ENCODE results near the gene NBPF1.
A peak's percentile ranks its signal among the peaks of the same experiment; 100 is the strongest.
"Not testable (repeated sequence)": the region's sequence is repeated elsewhere in the genome, so short reads cannot be mapped to it uniquely, and the experiment has no call there.

NBPF1 gene

DNA sequence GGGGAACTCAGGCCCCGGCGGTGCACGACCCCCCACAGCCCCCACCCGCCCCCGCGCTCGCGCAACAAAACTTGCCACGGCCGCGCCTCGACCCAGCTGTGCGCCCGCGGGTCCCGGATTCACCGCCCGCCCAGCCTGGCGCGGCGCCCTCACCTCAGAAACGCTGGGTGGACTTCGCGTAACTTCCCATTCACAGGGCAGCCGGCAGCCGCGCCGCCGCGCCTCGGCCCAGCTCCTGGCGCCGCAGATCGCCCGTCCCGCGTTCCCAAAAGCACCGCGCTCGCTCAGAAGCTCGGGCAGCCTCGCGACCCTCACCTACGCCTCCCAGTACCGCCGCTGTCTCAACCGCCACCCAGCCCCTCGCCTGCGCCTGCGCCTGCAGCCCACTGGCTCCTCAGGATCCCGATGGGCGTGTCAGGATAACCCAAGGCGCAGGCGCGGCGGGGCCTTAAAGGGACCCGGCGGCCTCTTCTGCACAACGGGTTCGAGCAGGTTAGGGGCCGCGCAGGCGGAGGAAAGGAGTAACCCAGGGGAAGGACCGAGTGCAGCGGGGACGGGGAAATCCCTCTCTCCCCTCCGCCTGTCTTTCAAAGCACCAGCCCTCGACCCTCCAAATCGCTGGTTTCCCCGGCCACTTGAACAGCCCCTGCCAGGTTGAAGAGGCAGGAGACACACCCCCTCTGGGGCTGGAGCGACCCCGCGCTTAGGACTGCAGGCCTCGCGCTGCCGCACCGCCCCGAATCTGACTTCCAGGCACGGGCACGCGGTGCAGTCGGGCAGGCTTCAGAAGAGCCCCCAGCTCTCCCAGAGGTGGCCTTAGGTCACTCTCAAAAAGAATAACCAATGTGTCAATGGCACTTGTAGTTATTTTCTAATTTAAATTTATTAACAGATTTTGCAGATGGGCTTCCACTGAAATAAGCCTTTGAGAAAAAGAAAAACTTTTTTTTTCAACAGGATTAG lies at the start of gene NBPF1:
Gene NBPF1 (minus strand): TSS at position 380 of the 963 bp plus-strand sequence.
- DNase-seq: peak; percentile 91

DNA sequence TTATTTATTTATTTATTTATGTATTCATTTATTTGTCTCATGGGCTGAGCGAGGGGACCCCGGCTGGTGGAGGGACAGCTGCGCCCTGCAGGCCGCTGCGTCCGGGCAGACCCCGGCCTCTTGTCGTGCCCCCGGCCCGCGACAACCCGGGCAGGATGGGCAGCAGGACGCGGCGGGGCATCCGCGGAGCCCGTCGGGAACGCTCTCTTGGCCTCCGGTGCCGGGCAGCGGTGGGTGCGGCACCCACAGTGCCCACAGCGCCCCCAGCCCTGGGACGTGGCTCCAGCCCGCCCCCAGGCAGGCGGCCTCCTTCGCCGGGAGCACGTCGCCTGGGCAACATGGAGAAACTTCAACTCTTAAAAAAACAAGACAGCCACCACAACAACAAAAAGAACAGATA lies 44.9 kb upstream of the NBPF1 start:
- DNase-seq: not testable (repeated sequence)

DNA sequence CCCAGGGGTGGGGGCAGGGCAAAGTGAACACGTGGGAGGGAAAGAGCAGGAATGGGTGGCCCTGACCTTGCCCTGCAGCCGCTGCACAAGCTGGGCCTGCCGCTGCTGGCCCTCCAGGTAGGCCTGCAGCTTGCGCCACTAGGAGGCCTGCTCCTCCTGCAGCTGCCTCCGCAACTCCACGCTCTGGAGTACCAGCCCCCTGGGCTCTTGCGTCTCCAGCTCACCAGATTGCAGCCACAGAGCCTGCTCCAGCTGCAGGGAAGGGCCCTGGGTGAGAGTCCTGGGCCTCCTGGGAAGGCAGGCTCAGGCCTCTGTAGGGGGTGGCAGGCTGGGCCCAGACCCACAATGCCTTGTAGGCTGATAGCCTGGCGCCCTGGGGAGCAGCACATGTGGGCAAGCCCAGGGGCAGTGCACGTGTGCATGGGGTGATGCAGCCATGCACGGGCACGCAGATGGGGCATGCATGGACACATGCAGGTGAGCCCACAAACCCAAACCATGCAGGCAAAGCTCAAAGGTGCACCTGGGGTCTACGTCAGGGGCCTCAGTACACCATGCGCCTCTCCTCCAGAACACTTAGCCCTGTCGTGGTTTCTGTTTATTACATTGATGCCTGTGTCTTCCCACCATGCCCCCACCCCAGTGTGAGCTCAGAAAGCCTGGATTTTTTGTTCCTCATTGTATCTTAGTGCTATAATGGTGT lies 43.8 kb upstream of the NBPF1 start:
- DNase-seq: not testable (repeated sequence)

DNA sequence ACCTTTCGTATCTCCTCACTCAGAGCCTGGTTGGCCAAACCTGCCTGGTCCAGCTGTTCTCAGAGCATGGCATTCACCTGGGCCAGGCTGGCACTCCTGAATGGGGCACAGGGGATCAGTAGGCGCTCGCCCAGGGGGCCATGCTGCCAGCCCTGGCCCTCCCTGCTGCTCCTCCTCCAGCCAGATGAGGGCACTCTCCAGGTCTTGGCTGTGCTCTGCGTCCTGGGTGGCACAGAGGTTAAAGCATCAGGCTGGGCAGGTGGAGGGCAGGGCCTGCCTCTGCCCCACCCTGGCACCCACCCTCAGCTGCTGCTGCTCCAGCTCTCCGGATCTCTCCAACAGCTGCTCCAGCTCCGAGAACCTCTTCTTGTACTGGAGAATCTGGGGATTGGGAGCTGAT lies 43.2 kb upstream of the NBPF1 start:
- not testable (repeated sequence) for DNase-seq

DNA sequence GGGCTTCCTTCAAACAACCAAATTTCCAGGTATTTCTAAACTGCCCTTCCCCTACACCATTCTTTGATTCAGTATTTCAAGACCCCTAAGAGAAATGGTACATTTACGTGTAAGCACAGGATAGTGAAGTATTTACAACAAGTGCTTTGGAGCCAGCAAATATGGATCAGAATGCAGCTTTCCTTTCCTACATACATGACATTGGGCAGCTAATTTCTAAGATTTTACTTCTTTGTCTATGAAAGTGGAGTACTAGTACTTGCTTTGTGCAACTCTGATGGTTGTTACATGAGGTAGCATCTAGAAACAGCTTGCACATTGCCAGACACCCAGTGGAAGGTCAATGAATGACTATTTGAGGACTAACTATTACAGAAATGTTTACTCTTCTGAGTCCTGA lies 38.2 kb upstream of the NBPF1 start:
- DNase-seq: not testable (repeated sequence)

DNA sequence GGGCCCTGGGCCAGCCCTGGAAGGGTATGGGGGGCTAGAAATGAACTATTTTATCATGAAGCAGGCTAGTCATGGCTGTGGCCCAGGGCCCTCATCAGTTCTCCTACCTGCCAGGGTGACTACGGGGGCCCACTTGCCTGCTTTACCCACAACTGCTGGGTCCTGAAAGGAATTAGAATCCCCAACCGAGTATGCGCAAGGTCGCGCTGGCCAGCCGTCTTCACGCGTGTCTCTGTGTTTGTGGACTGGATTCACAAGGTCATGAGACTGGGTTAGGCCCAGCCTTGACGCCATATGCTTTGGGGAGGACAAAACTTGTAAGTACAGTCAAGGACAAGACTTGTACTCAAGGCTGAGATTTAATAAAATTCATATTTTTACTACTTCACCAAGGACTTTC lies 36.6 kb upstream of the NBPF1 start:
- not testable (repeated sequence) for DNase-seq

DNA sequence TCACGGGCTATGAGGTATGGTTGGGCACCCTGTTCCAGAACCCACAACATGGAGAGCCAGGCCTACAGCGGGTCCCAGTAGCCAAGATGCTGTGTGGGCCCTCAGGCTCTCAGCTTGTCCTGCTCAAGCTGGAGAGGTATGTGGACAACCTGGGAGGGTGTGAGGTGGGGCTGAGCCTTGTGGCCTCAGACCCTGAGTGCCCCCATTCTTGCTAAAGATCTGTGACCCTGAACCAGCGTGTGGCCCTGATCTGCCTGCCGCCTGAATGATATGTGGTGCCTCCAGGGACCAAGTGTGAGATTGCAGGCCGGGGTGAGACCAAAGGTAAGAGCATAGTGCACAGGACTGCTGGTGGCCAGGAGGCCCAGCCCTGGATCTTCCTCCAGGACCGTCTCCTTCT lies 36.0 kb upstream of the NBPF1 start:
- not testable (repeated sequence) for DNase-seq

DNA sequence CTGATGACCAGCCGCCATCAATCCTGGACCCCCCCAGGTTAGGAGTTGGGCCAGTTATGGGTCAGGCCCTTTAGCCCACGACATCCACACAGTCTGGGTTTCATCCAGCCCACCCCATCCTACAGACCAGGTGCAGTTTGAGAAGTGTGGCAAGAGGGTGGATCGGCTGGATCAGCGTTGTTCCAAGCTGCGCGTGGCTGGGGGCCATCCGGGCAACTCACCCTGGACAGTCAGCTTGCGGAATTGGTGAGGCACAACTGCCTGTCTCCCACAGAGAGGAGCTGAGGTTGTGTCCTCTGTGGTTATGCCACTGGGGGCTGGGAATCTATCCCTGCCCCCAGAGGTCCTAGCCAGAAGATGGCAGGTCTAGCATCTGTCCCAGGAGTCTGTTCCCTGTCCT lies 35.4 kb upstream of the NBPF1 start:
- DNase-seq: not testable (repeated sequence)

DNA sequence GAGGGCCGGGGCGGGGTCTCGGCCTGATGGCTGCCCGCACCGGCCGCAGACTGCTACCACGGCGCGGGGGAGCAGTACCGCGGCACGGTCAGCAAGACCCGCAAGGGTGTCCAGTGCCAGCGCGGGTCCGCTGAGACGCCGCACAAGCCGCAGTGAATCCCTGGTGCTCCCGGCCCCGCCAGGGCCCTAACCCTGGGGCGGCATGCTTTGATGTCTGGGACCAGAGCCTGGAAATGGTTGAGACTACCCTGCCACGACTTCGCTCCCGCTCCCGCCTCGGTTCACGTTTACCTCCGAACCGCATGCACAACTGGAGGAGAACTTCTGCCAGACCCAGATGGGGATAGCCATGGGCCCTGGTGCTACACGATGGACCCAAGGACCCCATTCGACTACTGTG lies 34.9 kb upstream of the NBPF1 start:
- not testable (repeated sequence) for DNase-seq

DNA sequence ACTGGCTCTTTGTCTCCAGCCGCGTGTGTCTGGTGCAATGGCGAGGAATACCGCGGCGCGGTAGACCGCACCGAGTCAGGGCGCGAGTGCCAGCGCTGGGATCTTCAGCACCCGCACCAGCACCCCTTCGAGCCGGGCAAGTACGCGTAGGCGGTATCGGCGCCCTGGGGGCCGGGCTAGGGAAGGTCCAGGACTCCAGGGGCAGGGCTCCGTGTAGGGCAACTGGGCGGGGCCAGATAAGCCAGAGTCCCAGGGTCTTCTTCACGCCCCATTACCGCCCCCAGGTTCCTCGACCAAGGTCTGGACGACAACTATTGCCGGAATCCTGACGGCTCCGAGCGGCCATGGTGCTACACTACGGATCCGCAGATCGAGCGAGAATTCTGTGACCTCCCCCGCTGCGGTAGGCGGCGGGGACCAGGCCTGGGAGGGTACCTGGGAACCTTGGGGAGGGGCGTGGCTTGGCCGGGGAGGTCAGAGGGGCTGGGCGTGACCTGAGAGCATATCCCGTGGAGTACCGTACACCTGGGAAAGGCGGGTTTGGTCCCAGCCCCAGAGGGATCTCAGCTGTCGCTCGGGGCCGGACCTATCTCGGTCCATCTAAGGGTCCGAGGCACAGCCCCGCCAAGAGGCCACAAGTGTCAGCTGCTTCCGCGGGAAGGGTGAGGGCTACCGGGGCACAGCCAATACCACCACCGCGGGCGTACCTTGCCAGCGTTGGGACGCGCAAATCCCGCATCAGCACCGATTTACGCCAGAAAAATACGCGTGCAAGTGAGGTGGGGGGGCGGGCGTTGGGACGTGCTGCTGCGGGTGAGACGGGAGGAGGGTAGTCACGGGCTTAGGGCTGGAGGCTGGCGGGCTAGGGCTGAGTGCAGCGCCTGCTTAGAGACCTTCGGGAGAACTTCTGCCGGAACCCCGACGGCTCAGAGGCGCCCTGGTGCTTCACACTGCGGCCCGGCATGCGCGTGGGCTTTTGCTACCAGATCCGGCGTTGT lies 34.1 kb upstream of the NBPF1 start:
- DNase-seq: not testable (repeated sequence)

DNA sequence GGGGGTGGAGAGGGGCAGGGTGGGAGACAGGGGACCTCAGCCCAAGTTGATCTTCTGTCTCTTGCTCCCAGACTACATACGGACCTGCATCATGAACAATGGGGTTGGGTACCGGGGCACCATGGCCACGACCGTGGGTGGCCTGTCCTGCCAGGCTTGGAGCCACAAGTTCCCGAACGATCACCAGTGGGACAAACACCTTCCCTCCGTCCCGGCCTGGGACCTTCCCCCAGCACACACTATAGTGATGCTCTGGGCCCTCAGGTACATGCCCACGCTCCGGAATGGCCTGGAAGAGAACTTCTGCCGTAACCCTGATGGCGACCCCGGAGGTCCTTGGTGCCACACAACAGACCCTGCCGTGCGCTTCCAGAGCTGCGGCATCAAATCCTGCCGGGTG lies 33.4 kb upstream of the NBPF1 start:
- not testable (repeated sequence) for DNase-seq

DNA sequence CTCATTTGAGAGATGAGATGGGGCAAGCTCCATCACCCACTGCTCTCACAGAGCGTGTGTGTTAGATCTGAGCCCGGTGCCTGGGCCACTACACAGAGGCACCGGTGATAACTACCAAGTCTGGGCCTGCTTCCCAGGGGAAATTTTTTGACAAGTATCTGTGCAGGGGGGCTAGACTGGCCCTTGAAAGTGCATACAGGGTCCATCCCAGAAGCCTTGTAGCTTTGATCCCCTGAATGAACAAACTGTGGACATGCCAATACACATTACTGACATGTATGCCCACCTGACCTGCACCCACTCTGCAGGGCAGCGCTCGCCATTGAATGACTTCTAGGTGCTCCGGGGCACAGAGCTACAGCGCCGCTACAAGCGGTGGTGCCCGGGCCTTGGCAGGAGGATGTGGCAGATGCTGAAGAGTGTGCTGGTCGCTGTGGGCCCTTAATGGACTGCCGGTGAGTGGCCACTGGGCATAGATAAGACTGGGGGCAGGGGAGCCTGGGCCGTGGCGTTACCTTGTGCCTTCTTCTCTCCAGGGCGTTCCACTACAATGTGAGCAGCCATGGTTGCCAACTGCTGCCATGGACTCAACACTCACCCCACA lies 32.8 kb upstream of the NBPF1 start:
- not testable (repeated sequence) for DNase-seq

DNA sequence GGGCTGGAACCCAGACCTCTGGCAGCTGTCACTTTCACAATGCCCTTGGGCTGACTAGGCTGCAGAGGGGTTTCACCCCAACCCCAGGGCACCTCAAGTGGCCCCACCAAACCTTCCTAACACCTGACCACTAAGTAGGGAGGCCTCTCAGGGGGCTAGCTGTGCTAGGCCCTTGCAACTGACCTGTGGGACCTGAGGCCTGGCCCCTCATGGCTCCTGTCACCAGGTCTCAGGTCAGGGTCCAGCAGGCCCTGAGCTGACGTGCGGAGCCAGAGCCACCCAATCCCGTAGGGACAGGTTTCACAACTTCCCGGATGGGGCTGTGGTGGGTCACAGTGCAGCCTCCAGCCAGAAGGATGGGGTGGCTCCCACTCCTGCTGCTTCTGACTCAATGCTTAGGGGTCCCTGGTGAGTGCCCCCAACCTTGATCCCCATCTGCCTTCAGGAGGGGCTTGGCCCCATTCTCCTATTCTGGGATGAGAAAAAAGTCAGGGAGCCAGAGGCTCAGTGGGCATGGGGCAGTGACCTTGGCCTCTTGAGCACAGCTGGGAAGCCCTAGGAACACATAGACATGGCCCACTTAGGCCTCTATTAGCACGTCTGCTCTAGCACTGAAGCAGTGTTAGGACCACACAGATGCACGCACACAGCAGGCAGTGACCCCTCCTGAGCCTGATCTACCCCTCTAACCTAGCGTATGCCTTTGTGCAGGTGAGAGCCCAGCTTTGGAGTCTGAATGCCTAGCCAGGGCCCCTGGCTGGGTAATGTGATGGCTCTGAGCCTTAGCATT lies 32.1 kb upstream of the NBPF1 start:
- not testable (repeated sequence) for DNase-seq

DNA sequence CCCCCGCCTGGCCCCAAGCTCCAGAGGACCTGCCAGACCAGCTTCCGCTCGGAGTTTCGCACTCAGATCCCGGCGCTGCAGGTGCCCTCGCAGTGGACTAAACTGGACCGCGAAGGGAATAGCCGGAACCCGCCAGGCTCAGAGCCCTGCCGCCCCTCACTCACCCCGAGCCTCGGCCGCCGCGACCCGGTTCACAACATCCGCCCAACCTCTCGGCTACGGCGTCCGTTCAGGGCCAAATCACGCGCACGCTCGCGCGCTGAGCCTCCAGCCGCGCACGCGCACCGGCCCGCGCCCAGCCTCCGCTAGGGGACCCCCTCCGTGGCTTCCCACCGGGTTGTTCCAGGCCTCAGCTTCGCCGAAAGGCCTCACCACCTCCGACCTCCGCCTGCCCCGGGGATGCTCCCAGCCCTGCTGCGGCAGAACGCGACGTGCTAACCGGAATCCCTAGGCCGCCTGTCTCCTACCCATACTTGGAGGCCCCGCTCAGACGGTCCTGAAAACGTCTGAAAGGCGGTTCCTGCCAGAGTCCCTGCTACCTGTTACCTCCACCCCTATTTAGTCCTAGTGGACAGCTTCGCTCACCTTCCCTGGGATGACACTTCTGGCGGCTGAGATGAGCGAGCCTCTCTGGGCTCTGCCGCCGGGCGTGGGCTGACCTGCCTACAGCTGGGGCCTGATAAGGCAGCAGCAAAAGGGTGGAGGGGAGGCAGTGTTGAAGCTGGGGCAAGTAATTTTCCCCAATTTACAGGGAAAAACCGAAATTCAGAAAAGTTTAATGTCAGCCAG lies 31.3 kb upstream of the NBPF1 start:
- DNase-seq: peak; percentile 94

DNA sequence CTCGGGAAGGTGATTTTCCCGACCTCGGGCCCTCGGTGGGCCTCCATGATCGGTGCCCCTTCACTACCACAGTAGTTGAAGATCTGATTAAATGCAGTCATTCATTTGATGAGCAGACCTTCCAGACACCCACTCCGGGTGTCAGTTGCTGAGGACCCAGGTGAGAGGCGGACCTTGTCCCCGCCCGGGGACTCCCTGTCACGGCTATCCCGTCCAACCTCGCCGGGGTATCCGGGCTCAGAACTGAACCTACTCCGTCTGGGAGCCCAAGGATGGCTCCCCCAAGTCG lies 30.8 kb upstream of the NBPF1 start:
- no peak for DNase-seq

DNA sequence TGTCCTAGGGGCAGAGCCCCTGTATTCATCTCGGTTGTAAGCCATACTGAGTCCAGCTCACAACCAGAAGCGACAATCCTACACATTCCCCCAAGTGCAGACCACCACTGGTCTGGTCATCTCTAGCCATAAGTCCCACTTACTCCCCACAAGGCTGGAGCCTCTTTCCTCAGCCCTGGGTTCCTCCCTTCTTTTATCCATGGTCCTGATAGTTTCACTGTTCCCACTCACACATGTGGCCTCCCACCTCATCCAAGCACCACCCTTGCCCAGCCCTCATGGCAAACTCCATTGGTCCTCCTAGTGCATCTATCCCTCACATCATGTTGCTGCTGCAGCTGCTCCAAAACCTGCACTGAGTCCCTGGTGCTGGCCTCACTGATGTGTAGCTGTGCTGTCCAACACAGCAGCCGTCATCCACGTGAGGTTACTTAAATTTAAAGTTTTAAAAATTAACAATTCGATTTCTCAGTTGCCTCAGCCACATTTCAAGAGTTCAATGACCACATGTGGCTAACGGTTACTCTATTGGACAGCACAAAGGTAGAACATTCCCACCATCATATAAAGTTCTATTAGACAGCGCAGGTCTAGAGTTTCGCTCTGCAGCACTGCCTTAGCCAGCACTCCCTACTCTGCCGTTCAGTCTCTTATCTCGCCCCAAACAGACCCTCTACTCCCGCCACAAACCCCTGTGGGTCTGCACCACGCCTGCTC lies 30.3 kb upstream of the NBPF1 start:
- DNase-seq: not testable (repeated sequence)

DNA sequence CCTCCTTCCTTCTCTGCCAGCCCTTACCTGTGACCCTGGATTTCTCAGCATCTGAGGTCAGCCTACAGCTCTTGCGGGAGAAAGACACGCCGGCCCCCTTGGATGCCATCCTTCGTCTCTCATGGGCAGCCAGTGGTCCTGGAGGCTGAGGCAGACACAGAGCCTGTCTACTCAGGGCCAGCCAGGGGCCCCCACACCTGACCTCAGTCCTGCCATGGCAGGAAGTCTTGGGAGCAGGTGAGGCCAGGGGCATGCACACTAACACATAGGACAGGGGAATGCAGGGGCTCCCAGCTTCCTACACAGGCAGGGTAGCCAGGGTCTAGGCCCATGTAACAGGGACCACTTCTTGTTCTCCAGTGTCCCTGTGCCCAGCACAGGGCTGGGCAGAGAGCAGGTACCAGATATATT lies 29.6 kb upstream of the NBPF1 start:
- not testable (repeated sequence) for DNase-seq

DNA sequence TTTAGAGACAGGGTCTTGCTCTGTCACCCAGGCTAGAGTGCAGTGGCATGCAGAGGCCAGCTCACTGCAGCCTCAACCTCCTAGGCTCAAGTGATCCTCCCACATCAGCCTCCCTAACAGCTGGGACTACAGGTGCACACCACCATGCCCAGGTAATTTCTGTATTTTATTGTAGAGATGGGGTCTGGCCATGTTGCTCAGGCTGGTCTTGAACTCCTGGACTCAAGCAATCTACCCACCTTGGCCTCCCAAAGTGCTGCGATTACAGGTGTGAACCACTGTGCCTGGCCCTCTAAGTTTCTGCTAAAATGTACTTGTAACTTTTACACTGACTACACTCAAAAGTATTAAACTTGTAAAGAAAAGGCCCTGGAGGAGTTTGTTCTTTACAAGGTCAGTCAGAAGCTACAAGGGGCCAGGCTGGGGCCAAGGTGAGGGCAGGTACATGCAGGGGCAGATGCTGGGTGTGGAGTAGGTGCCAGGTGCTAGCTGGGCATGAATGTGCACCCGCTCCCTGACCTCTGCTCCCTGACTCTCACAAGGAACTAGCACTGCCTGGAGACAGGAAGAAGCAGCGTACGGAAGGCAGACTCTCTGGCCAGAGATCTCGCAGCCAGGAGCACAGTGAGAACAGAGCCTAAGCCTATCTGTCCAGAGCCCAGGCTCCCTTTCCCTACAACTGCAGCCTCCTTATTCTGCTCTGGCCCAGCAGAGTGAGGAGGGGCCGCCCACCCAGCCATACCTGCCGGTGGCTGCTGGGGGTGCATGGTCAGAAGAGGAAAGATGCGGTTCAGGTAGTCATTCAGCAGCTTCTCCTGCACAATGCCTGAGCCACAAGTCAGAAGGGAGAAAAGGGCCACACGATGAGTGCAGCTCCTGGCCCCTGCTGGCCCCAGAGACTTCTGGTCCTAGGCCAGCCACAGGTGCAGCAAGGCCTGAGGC lies 28.9 kb upstream of the NBPF1 start:
- not testable (repeated sequence) for DNase-seq
